ENCODE data around the gene SCN5A. TPM values are rescaled to one million over a fixed set of nuclear protein-coding genes. Genes with fewer than 3 reads are reported as not detected.
A peak's percentile ranks its signal among the peaks of the same experiment; 100 is the strongest.

The SCN5A gene
- total and polyA plus RNA-seq, 4 donors = 0.38 to 2.0 (median 0.61) TPM

- DNase-seq (no peak), ATAC-seq (ENCODE audit: low FRiP score) (no peak)
- 90 to 94% methylated on average over 3 of the region's 3 CpGs for WGBS, 2 donors
- H3K4me1 ChIP-seq (ENCODE audit: control insufficient read depth in 1 of 2, insufficient read depth in 2 of 2, low read length in 2 of 2) = no peaks in the 10 kb centered on the region
- intact Hi-C loops (cut with DNase I) = no loop called here
- no peaks in the 10 kb centered on the region for H3K36me3 ChIP-seq (ENCODE audit: control insufficient read depth in 1 of 2, insufficient read depth in 2 of 2, low read length in 1 of 2)
- H3K4me3 ChIP-seq (ENCODE audit: low read length in 2 of 2) = no peak overlapping the region
- H3K27me3 ChIP-seq (ENCODE audit: control insufficient read depth in 1 of 2, insufficient read depth in 2 of 2, low read length in 1 of 2) = no peaks in the 10 kb centered on the region
- no peaks in the 10 kb centered on the region for H3K9me3 ChIP-seq (ENCODE audit: control insufficient read depth, low read length)
- H3K27ac ChIP-seq (ENCODE audit: low read depth in 1 of 2, low read length in 2 of 2) = no peak overlapping the region
Observed at GRCh38 chr3:38544926-38545325, 104.6 kb downstream of the SCN5A start.

- H3K27me3 ChIP-seq (ENCODE audit: control insufficient read depth in 1 of 2, insufficient read depth in 2 of 2, low read length in 1 of 2) = no peaks in the 10 kb centered on the region
- 48 to 52% methylated on average over 7 of the region's 7 CpGs for WGBS, 2 donors
- peak; percentile 17 for ATAC-seq (ENCODE audit: low FRiP score)
- no peaks in the 10 kb centered on the region for H3K4me1 ChIP-seq (ENCODE audit: control insufficient read depth in 1 of 2, insufficient read depth in 2 of 2, low read length in 2 of 2)
- H3K4me3 ChIP-seq (ENCODE audit: low read length in 2 of 2) = no peak overlapping the region
- no peaks in the 10 kb centered on the region for H3K36me3 ChIP-seq (ENCODE audit: control insufficient read depth in 1 of 2, insufficient read depth in 2 of 2, low read length in 1 of 2)
- no peak overlapping the region for H3K27ac ChIP-seq (ENCODE audit: low read depth in 1 of 2, low read length in 2 of 2)
- H3K9me3 ChIP-seq (ENCODE audit: control insufficient read depth, low read length) = no peaks in the 10 kb centered on the region
- no peak for DNase-seq
- intact Hi-C loops (cut with DNase I) = no loop called here
Observed at GRCh38 chr3:38543586-38543985, 105.9 kb downstream of the SCN5A start.

- no peaks in the 10 kb centered on the region for H3K4me1 ChIP-seq (ENCODE audit: control insufficient read depth in 1 of 2, insufficient read depth in 2 of 2, low read length in 2 of 2)
- no peak overlapping the region for H3K27ac ChIP-seq (ENCODE audit: low read depth in 1 of 2, low read length in 2 of 2)
- intact Hi-C loops (cut with DNase I) = no loop called here
- no peak for ATAC-seq (ENCODE audit: low FRiP score)
- no peak overlapping the region for H3K4me3 ChIP-seq (ENCODE audit: low read length in 2 of 2)
- no peaks in the 10 kb centered on the region for H3K27me3 ChIP-seq (ENCODE audit: control insufficient read depth in 1 of 2, insufficient read depth in 2 of 2, low read length in 1 of 2)
- no peaks in the 10 kb centered on the region for H3K36me3 ChIP-seq (ENCODE audit: control insufficient read depth in 1 of 2, insufficient read depth in 2 of 2, low read length in 1 of 2)
- no peak for DNase-seq
- 58 to 62% methylated on average over 16 of the region's 16 CpGs for WGBS, 2 donors
- no peaks in the 10 kb centered on the region for H3K9me3 ChIP-seq (ENCODE audit: control insufficient read depth, low read length)
Observed at GRCh38 chr3:38542401-38543298, 106.8 kb downstream of the SCN5A start.

DNA sequence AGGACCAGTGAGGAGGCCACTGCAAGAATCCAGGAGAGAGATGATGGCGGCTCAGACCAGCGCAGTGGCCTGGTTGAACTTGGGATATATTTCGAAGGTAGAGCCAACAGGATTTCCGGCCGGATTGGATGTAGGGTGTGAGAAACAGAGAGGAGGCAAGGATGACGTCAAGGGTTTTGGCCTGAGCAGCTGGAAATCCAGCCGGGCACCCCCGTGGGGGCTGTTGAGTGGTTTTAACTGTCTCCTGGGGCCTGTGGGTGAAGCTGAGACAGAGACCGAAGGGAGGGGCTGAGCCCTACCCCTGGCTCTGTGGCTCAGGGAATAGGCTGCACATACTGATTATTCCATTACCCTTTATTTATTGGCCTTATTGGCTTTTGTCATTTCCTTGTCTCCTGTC, 107.7 kb downstream of the SCN5A start:
- H3K27ac ChIP-seq (ENCODE audit: low read depth in 1 of 2, low read length in 2 of 2) = no peak overlapping the region
- H3K27me3 ChIP-seq (ENCODE audit: control insufficient read depth in 1 of 2, insufficient read depth in 2 of 2, low read length in 1 of 2) = no peaks in the 10 kb centered on the region
- intact Hi-C loops (cut with DNase I) = no loop called here
- no peaks in the 10 kb centered on the region for H3K36me3 ChIP-seq (ENCODE audit: control insufficient read depth in 1 of 2, insufficient read depth in 2 of 2, low read length in 1 of 2)
- ATAC-seq (ENCODE audit: low FRiP score) = no peak
- DNase-seq = no peak
- H3K9me3 ChIP-seq (ENCODE audit: control insufficient read depth, low read length) = no peaks in the 10 kb centered on the region
- H3K4me1 ChIP-seq (ENCODE audit: control insufficient read depth in 1 of 2, insufficient read depth in 2 of 2, low read length in 2 of 2) = no peaks in the 10 kb centered on the region
- WGBS, 2 donors = 60 to 63% methylated on average over 9 of the region's 9 CpGs
- no peak overlapping the region for H3K4me3 ChIP-seq (ENCODE audit: low read length in 2 of 2)

- H3K4me3 ChIP-seq (ENCODE audit: low read length in 2 of 2) = no peak overlapping the region
- H3K4me1 ChIP-seq (ENCODE audit: control insufficient read depth in 1 of 2, insufficient read depth in 2 of 2, low read length in 2 of 2) = no peaks in the 10 kb centered on the region
- WGBS, 2 donors = 37 to 64% methylated on average over 5 to 8 of the region's 8 CpGs
- ATAC-seq (ENCODE audit: low FRiP score) (no peak), DNase-seq (no peak)
- intact Hi-C loops (cut with DNase I) = no loop called here
- no peaks in the 10 kb centered on the region for H3K36me3 ChIP-seq (ENCODE audit: control insufficient read depth in 1 of 2, insufficient read depth in 2 of 2, low read length in 1 of 2)
- no peaks in the 10 kb centered on the region for H3K9me3 ChIP-seq (ENCODE audit: control insufficient read depth, low read length)
- no peak overlapping the region for H3K27ac ChIP-seq (ENCODE audit: low read depth in 1 of 2, low read length in 2 of 2)
- H3K27me3 ChIP-seq (ENCODE audit: control insufficient read depth in 1 of 2, insufficient read depth in 2 of 2, low read length in 1 of 2) = no peaks in the 10 kb centered on the region
Observed at GRCh38 chr3:38538773-38539353, 110.6 kb downstream of the SCN5A start.

DNA sequence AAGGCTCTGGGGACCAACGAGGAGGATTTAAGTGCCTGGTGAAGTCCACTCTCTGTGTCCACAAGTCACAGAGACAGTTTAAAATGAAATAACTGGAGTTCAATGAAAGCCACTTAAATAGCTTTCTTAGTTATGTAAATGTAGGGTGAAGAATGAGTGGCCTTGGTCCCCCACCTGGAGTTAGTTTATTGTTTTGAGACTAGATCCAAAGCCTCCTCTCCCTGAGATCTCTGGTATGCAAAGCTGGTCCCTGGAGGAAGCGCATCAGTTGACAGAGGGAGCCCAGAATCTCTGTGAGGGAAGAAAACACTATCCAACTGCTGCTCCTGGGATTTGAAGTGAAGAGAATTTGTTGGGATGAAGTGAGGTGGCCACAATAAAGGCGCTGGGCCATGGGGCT, 112.8 kb downstream of the SCN5A start:
- no peak overlapping the region for H3K27ac ChIP-seq (ENCODE audit: low read depth in 1 of 2, low read length in 2 of 2)
- H3K9me3 ChIP-seq (ENCODE audit: control insufficient read depth, low read length) = no peaks in the 10 kb centered on the region
- no peaks in the 10 kb centered on the region for H3K36me3 ChIP-seq (ENCODE audit: control insufficient read depth in 1 of 2, insufficient read depth in 2 of 2, low read length in 1 of 2)
- no peak overlapping the region for H3K4me3 ChIP-seq (ENCODE audit: low read length in 2 of 2)
- no peak for DNase-seq
- intact Hi-C loops (cut with DNase I) = no loop called here
- 90 to 91% methylated on average over 3 of the region's 3 CpGs for WGBS, 2 donors
- H3K4me1 ChIP-seq (ENCODE audit: control insufficient read depth in 1 of 2, insufficient read depth in 2 of 2, low read length in 2 of 2) = no peaks in the 10 kb centered on the region
- H3K27me3 ChIP-seq (ENCODE audit: control insufficient read depth in 1 of 2, insufficient read depth in 2 of 2, low read length in 1 of 2) = no peaks in the 10 kb centered on the region
- ATAC-seq (ENCODE audit: low FRiP score) = no peak

GRCh38 chr3:38534604-38535003, 114.9 kb downstream of the SCN5A start:
- DNase-seq (no peak), ATAC-seq (ENCODE audit: low FRiP score) (no peak)
- intact Hi-C loops (cut with DNase I) = no loop called here
- no peaks in the 10 kb centered on the region for H3K36me3 ChIP-seq (ENCODE audit: control insufficient read depth in 1 of 2, insufficient read depth in 2 of 2, low read length in 1 of 2)
- H3K27me3 ChIP-seq (ENCODE audit: control insufficient read depth in 1 of 2, insufficient read depth in 2 of 2, low read length in 1 of 2) = no peaks in the 10 kb centered on the region
- no peak overlapping the region for H3K4me3 ChIP-seq (ENCODE audit: low read length in 2 of 2)
- H3K27ac ChIP-seq (ENCODE audit: low read depth in 1 of 2, low read length in 2 of 2) = no peak overlapping the region
- H3K9me3 ChIP-seq (ENCODE audit: control insufficient read depth, low read length) = no peaks in the 10 kb centered on the region
- WGBS, 2 donors = 97% methylated on average over 7 of the region's 7 CpGs
- H3K4me1 ChIP-seq (ENCODE audit: control insufficient read depth in 1 of 2, insufficient read depth in 2 of 2, low read length in 2 of 2) = no peaks in the 10 kb centered on the region

- Histone ChIP-seq H3K27me3 (ENCODE audit: control insufficient read depth in 1 of 2, insufficient read depth in 2 of 2, low read length in 1 of 2) (no peaks in the 10 kb centered on the region), H3K9me3 (ENCODE audit: control insufficient read depth, low read length) (no peaks in the 10 kb centered on the region), H3K27ac (ENCODE audit: low read depth in 1 of 2, low read length in 2 of 2) (no peak overlapping the region), H3K4me1 (ENCODE audit: control insufficient read depth in 1 of 2, insufficient read depth in 2 of 2, low read length in 2 of 2) (no peaks in the 10 kb centered on the region), H3K36me3 (ENCODE audit: control insufficient read depth in 1 of 2, insufficient read depth in 2 of 2, low read length in 1 of 2) (no peaks in the 10 kb centered on the region), H3K4me3 (ENCODE audit: low read length in 2 of 2) (no peak overlapping the region)
- ATAC-seq (ENCODE audit: low FRiP score) = no peak
- DNase-seq = no peak
- WGBS, 2 donors = 98 to 100% methylated on average over 2 of the region's 2 CpGs
- intact Hi-C loops (cut with DNase I) = no loop called here
Observed at GRCh38 chr3:38534180-38534579, 115.3 kb downstream of the SCN5A start.

Measured in aorta (tissue), 5 donors.